Fibroblast of villous mesenchyme (primary cell): ENCODE results near the gene CADM1. TPM values are rescaled to one million over a fixed set of nuclear protein-coding genes. Genes with fewer than 3 reads are reported as not detected.

ENCODE experiments used
- DNase-seq: peaks from one replicate; pipeline ENCODE4 v3.0.0-alpha.2; 2010; ENCODE audit warnings: low read depth
- H3K4me3 ChIP-seq: 2 replicates; pipeline ENCODE4 v1.5.1; 2011; ENCODE audit warnings: low read depth, mild to moderate bottlenecking, low read length
- CTCF ChIP-seq: IDR thresholded peaks from 2 replicates; pipeline ENCODE4 v1.5.1; 2012; ENCODE audit warnings: low read depth, mild to moderate bottlenecking, low read length; ENCODE audit not compliant: insufficient read depth
- small RNA-seq: library from RNA; depleted of rRNA; stranded (forward); fragments of <200 nt; gene quantifications from one replicate; pipeline ENCODE3, GENCODE V24; 2012
- total RNA-seq: library from RNA; depleted of rRNA; stranded (reverse); fragments of >200 nt; gene quantifications from 2 replicates; pipeline ENCODE4 v1.2.3, GENCODE V29; 2012

The CADM1 gene
- total RNA-seq, 1 donor = 9.1 TPM

GRCh38 chr11:115123641-115124040 is 380.6 kb downstream of the CADM1 start:
- no peak overlapping the region for H3K4me3 ChIP-seq
- no peak for TF ChIP-seq CTCF
- DNase-seq = no peak

- DNase-seq = no peak
- no peak overlapping the region for H3K4me3 ChIP-seq
- TF ChIP-seq CTCF = no peak
Measured at GRCh38 chr11:115122274-115122673, 381.9 kb downstream of the CADM1 start.

Small RNA genes lying within 50 kb of the gene (small RNA-seq; reads per million reads assigned to genes)
- gene RF01293 = not detected
